GM10266 (cell line): ENCODE results near the gene CALD1.
A peak's percentile ranks its signal among the peaks of the same experiment; 100 is the strongest.

ENCODE experiments used
- DNase-seq: peaks from one replicate; pipeline ENCODE4 v3.0.0; 2012; ENCODE audit errors: extremely low spot score
- TF ChIP-seq, protein P1 (sequence below): IDR thresholded peaks from 2 replicates; pipeline ENCODE4 v1.5.1; 2012; ENCODE audit warnings: mild to moderate bottlenecking, low read depth; ENCODE audit not compliant: control insufficient read depth, insufficient read depth; ENCODE audit errors: missing control alignments

CALD1 gene

DNA sequence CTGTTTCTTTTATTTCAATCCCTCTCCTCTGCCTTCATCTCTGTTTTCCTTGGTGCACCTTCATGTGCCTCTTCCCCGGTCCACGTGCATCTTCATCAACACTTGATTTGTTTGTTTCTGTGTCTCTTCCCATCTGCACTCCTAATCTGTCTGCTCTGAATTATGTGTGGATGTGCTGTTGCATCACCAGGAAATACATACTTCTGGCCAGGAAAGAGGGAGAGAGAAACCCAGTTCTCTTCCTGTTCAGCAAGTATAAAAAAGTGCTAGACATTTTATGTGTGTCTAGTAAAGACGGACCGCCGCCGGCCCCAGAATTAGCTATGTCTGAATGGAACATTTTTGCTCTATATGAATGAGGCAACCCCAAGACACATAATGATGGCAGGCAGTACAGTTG lies 93.8 kb downstream of the CALD1 start:
- TF ChIP-seq, protein P1, sequence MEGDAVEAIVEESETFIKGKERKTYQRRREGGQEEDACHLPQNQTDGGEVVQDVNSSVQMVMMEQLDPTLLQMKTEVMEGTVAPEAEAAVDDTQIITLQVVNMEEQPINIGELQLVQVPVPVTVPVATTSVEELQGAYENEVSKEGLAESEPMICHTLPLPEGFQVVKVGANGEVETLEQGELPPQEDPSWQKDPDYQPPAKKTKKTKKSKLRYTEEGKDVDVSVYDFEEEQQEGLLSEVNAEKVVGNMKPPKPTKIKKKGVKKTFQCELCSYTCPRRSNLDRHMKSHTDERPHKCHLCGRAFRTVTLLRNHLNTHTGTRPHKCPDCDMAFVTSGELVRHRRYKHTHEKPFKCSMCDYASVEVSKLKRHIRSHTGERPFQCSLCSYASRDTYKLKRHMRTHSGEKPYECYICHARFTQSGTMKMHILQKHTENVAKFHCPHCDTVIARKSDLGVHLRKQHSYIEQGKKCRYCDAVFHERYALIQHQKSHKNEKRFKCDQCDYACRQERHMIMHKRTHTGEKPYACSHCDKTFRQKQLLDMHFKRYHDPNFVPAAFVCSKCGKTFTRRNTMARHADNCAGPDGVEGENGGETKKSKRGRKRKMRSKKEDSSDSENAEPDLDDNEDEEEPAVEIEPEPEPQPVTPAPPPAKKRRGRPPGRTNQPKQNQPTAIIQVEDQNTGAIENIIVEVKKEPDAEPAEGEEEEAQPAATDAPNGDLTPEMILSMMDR = no peak
- DNase-seq = no peak

DNA sequence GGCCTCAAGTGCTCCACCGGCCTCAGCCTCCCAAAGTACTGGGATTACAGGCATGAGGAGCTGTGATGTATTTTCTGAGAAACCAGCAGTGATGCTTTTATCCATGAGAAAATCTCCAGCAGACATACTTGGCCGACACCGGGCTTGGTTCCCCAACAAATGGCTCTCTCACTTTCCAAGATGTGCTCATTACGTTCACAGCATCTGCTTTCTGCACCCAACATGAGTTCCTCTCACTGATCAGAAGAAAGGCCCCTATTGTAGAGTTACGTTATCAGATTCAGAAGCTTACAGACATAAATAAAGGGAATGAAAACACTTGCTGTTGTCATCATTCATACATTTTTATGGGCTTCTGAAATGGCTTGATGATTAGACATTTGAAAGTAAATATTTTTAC lies 95.0 kb downstream of the CALD1 start:
- no peak for DNase-seq
- TF ChIP-seq, protein P1 = no peak

- no peak for DNase-seq
These were observed 96.4 kb downstream of the CALD1 start for GRCh38 chr7:134875867-134876266.

GRCh38 chr7:134878746-134879357 lies 99.4 kb downstream of the CALD1 start:
- no peak for DNase-seq
- TF ChIP-seq, protein P1 = peak; percentile 24

More at GRCh38 chr7:134875867-134876266, 96.4 kb downstream of the CALD1 start:
- TF ChIP-seq, protein P1 = no peak

DNA sequence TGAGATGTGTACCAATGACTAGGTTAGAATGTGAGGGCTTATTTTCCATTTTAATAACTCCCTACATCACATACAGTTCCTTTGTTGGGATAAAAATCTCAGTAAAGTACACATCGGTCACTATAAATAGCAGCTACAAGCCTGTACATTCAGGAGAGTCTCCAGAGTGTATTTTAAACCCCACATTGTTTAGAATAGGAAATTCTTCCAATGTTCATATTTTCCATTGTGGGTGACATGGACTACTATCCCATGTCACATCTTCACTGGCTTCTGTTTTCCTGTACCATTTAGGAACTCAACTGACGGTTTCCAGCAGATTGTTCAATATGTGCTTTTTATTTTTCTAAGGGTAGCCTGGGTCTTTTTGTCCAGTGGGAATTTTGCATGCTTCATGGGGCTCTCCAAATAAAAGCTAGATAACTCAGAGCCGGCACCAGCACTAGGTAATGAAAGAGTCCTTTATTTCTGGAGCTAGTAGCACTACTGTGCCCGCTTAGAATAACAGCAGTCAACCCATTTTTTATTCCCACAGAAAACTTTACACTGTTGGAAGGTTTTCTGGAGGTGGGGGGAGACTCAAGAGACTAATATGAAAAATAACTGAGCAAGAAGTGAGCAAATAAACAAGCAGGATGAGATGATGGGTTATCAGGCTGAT lies 100.5 kb downstream of the CALD1 start:
- DNase-seq = no peak

GRCh38 chr7:134882481-134882880 lies 103.0 kb downstream of the CALD1 start:
- DNase-seq = no peak
- TF ChIP-seq, protein P1 = no peak

More for the DNA sequence above, 100.5 kb downstream of the CALD1 start:
- TF ChIP-seq, protein P1 = no peak

- DNase-seq = no peak
- TF ChIP-seq, protein P1 = no peak
These were observed 106.5 kb downstream of the CALD1 start for GRCh38 chr7:134885967-134886352.
